K562 (cell line): ENCODE data around the gene KLHL35. TPM values are rescaled to one million over a fixed set of nuclear protein-coding genes. Genes with fewer than 3 reads are reported as not detected.
A peak's percentile ranks its signal among the peaks of the same experiment; 100 is the strongest.

Source experiments
- ATAC-seq: fragments of 200-7000 bp; cut with Tn5 transposase; 3 replicates; pipeline ENCODE4 v1.9.1; 2020; ENCODE audit warnings: moderate library complexity
- BruUV-seq: library from RNA; stranded (reverse); fragments of 400-500 nt; replicated peaks from 2 replicates; lab custom pipeline; 2021; lab: Mats Ljungman, UMichigan
- CTCF ChIA-PET: fragments of 300-600 bp; formaldehyde crosslinking; extraction: SDS; loops from one replicate; lab custom pipeline; 2021; ENCODE audit warnings: low intra/inter-chr PET ratio; lab: Yijun Ruan, JAX
- POLR2A ChIA-PET: fragments of 300-600, 350-650 bp; sonication (Branson Sonifier 250); formaldehyde crosslinking; extraction: SDS; loops from one replicate; lab custom pipeline; 2021; ENCODE audit warnings: antibody characterized with exemption, inconsistent platforms; lab: Yijun Ruan, JAX
- DNase-seq, 4 experiments: peaks; one replicate each; pipeline versions ENCODE4 v3.0.0 to v3.0.0-alpha.2; 2011 to 2018; ENCODE audit warnings: low spot score in 3 of 4, mixed read lengths in 3 of 4; ENCODE audit errors: extremely low read depth in 1 of 4
- FAIRE-seq: peaks from 2 replicates; lab custom pipeline; 2011; peaks lifted over from hg19 to GRCh38; lab: Jason Lieb, UNC
- H2AFZ ChIP-seq: 2 replicates; pipeline ENCODE4 v1.6.0; 2011; ENCODE audit warnings: low read depth, low read length, control low read depth, inconsistent platforms
- H3K27ac ChIP-seq: fragments of 200-600 bp; 3 replicates; pipeline ENCODE4 v1.8.0; 2011; ENCODE audit warnings: low read depth, mild to moderate bottlenecking, control low read depth, inconsistent platforms, low read length, moderate library complexity, mixed read lengths; ENCODE audit errors: extremely low read depth
- H3K27me3 ChIP-seq, 2 experiments: fragments of 300-600 bp in 1 of 2; 2 replicates in 1 of 2; 3 replicates in 1 of 2; pipeline versions ENCODE4 v1.6.0 to v1.8.0; 2011; ENCODE audit warnings: inconsistent platforms in 2 of 2, low read length in 2 of 2, mild to moderate bottlenecking in 1 of 2, mixed read lengths in 1 of 2, moderate library complexity in 1 of 2; ENCODE audit not compliant: control insufficient read depth in 2 of 2, insufficient read depth in 2 of 2
- H3K36me3 ChIP-seq: fragments of 300-600 bp; 3 replicates; pipeline ENCODE4 v1.8.0; 2011; ENCODE audit warnings: mild to moderate bottlenecking, low read length, inconsistent platforms; ENCODE audit not compliant: control insufficient read depth, insufficient read depth
- H3K4me1 ChIP-seq, 2 experiments: fragments of 200-600 bp in 1 of 2; replicated peaks in 1 of 2; 2 replicates in 1 of 2; 3 replicates in 1 of 2; pipeline versions ENCODE4 v1.5.1 to v1.8.0; 2011; ENCODE audit warnings: inconsistent platforms in 2 of 2, low read length in 2 of 2, mild to moderate bottlenecking in 1 of 2, mixed read lengths in 1 of 2, moderate library complexity in 1 of 2; ENCODE audit not compliant: control insufficient read depth in 2 of 2, insufficient read depth in 2 of 2
- H3K4me2 ChIP-seq: 2 replicates; pipeline ENCODE4 v1.6.1; 2011; ENCODE audit warnings: low read length, control low read depth, inconsistent platforms, mixed read lengths; ENCODE audit not compliant: insufficient read depth
- H3K4me3 ChIP-seq: fragments of 200-600 bp; sonication (generic), shearing (Covaris generic); 2 replicates; pipeline ENCODE4 v1.5.1; 2016; ENCODE audit warnings: control low read depth, inconsistent platforms
- H3K79me2 ChIP-seq: fragments of 200-600 bp; 3 replicates; pipeline ENCODE4 v1.8.0; 2011; ENCODE audit warnings: low read length, inconsistent platforms; ENCODE audit not compliant: control insufficient read depth, insufficient read depth
- H3K9ac ChIP-seq, 2 experiments: 2 replicates each; pipeline versions ENCODE4 v1.6.0 to v1.6.1; 2011; ENCODE audit warnings: low read depth in 2 of 2, low read length in 2 of 2, control low read depth in 1 of 2, inconsistent platforms in 1 of 2, mild to moderate bottlenecking in 1 of 2, mixed read lengths in 1 of 2; ENCODE audit not compliant: insufficient read depth in 1 of 2
- H3K9me1 ChIP-seq: one replicate; pipeline ENCODE4 v1.6.0; 2011; ENCODE audit warnings: inconsistent platforms, mild to moderate bottlenecking, low read length, moderate library complexity; ENCODE audit not compliant: control insufficient read depth, insufficient read depth
- H3K9me3 ChIP-seq: replicated peaks from 2 replicates; pipeline ENCODE4 v1.5.1; 2011; ENCODE audit warnings: low read depth, low read length, inconsistent platforms; ENCODE audit not compliant: control insufficient read depth, insufficient read depth
- H4K20me1 ChIP-seq: replicated peaks from 2 replicates; pipeline ENCODE4 v1.6.1; 2011; ENCODE audit warnings: low read length, inconsistent platforms, mixed read lengths; ENCODE audit not compliant: control insufficient read depth, insufficient read depth
- ARID1B ChIP-seq: fragments of 450-650 bp; IDR thresholded peaks from 2 replicates; pipeline ENCODE4 v1.6.1; 2016; ENCODE audit warnings: antibody characterized with exemption, mild to moderate bottlenecking, inconsistent platforms
- CBFA2T2 ChIP-seq: fragments of 450-650 bp; conservative IDR thresholded peaks from 2 replicates; pipeline ENCODE4 v1.6.1; 2017; ENCODE audit warnings: mild to moderate bottlenecking
- CBFA2T3 ChIP-seq: fragments of 450-650 bp; IDR thresholded peaks from 2 replicates; pipeline ENCODE4 v1.6.1; 2017
- CTBP1 ChIP-seq: fragments of 450-650 bp; IDR thresholded peaks from 2 replicates; pipeline ENCODE4 v1.6.1; 2016; ENCODE audit warnings: borderline replicate concordance
- DPF2 ChIP-seq: fragments of 450-650 bp; IDR thresholded peaks from 2 replicates; pipeline ENCODE4 v1.6.1; 2016
- HNRNPLL ChIP-seq: fragments of 200-400 bp; formaldehyde crosslinking; IDR thresholded peaks from 2 replicates; pipeline ENCODE4 v1.6.1; 2017; ENCODE audit warnings: low read length, low read depth, mild to moderate bottlenecking; ENCODE audit not compliant: poor library complexity, severe bottlenecking
- L3MBTL2 ChIP-seq: fragments of 450-650 bp; IDR thresholded peaks from 2 replicates; pipeline ENCODE4 v1.6.1; 2016; ENCODE audit warnings: mild to moderate bottlenecking, moderate library complexity
- NFIC ChIP-seq: fragments of 450-650 bp; IDR thresholded peaks from 2 replicates; pipeline ENCODE4 v1.6.1; 2017; ENCODE audit warnings: mild to moderate bottlenecking, inconsistent platforms
- PCBP2 ChIP-seq: fragments of 200-400 bp; formaldehyde crosslinking; IDR thresholded peaks from 2 replicates; pipeline ENCODE4 v1.6.1; 2018; ENCODE audit warnings: low read length, low read depth, mild to moderate bottlenecking, moderate library complexity; ENCODE audit not compliant: poor library complexity, severe bottlenecking
- POLR2AphosphoS5 ChIP-seq: IDR thresholded peaks from 2 replicates; pipeline ENCODE4 v1.6.1; 2011; ENCODE audit warnings: mild to moderate bottlenecking, low read depth, low read length, moderate library complexity; ENCODE audit not compliant: control insufficient read depth, insufficient read depth
- SMARCC2 ChIP-seq: fragments of 450-650 bp; IDR thresholded peaks from 2 replicates; pipeline ENCODE4 v1.6.1; 2017; ENCODE audit warnings: antibody characterized with exemption, moderate library complexity, mild to moderate bottlenecking, low read depth
- SPI1 ChIP-seq: IDR thresholded peaks from 2 replicates; pipeline ENCODE4 v1.6.1; 2011; ENCODE audit warnings: low read depth, low read length, control low read depth, borderline replicate concordance
- TAL1 ChIP-seq: fragments of 450-650 bp; IDR thresholded peaks from 2 replicates; pipeline ENCODE4 v1.6.1; 2016; ENCODE audit warnings: mild to moderate bottlenecking
- TEAD4 ChIP-seq, 2 experiments: sonication (generic) in 1 of 2; formaldehyde crosslinking in 1 of 2; IDR thresholded peaks; 2 replicates each; pipeline versions ENCODE4 v1.6.1 to v1.8.0; 2012 to 2022; ENCODE audit warnings: borderline replicate concordance in 1 of 2, inconsistent platforms in 1 of 2, low read length in 1 of 2, mild to moderate bottlenecking in 1 of 2, missing genetic modification reagents in 1 of 2
- ZNF57 ChIP-seq: fragments of 450-650 bp; formaldehyde crosslinking; IDR thresholded peaks from 2 replicates; pipeline ENCODE4 v1.4.0; 2020; ENCODE audit warnings: mild to moderate bottlenecking, moderate library complexity
- ZNF830 ChIP-seq: fragments of 250-450 bp; sonication (Bioruptor Pico); IDR thresholded peaks from 2 replicates; pipeline ENCODE4 v1.5.0; 2021; ENCODE audit warnings: mild to moderate bottlenecking
- WGBS: fragments of 100-300 bp; shearing (Covaris generic); methylation state at CpG from one replicate; pipeline ENCODE4 v1.1.6; 2016; ENCODE audit warnings: low coverage, mixed read lengths; ENCODE audit not compliant: insufficient coverage; ENCODE audit errors: missing lambda C conversion rate; 5-methylcytosine and 5-hydroxymethylcytosine counted together
- in situ Hi-C: fragments of 300-500 bp; cut with MboI; formaldehyde crosslinking; loops from 4 replicates; pipeline ENCODE4 v1.15.0; 2018; ENCODE audit warnings: inconsistent platforms, mixed read lengths
- intact Hi-C: fragments of 100-400 bp; cut with micrococcal nuclease; formaldehyde crosslinking; loops from 2 replicates; pipeline ENCODE4 v1.14.2; 2022
- polyA plus RNA-seq, 8 experiments: library from polyadenylated mRNA; depleted of rRNA in 4 of 8; stranded (reverse) in 5 of 8; unstranded in 3 of 8; fragments of >200 nt; fragmentation: Nextera tagmentation in 2 of 8; fragmentation: Illumina TruSeq in 1 of 8; extraction: Ambion mirVana in 2 of 8; extraction: Trizol in 1 of 8; gene quantifications; 2 replicates each; pipeline versions ENCODE4 v1.2.1 to v1.2.3, GENCODE V29; 2011 to 2014; ENCODE audit warnings: inconsistent platforms in 1 of 8, missing spikeins in 1 of 8
- total RNA-seq, 7 experiments: library from RNA; depleted of rRNA in 6 of 7; stranded (reverse); fragments of >200 nt in 6 of 7; fragmentation: Illumina TruSeq in 2 of 7; extraction: Trizol in 2 of 7; gene quantifications; 2 replicates each; pipeline versions ENCODE4 v1.2.1 to v1.2.3, GENCODE V29; 2011 to 2021; ENCODE audit warnings: low replicate concordance in 1 of 7
- TF ChIP-seq, protein P1 (sequence below): sonication (generic); formaldehyde crosslinking; IDR thresholded peaks from 2 replicates; pipeline ENCODE4 v1.9.0; 2022; ENCODE audit warnings: mild to moderate bottlenecking, missing genetic modification reagents
- TF ChIP-seq, protein P2 (sequence below), 2 experiments: IDR thresholded peaks; 2 replicates each; pipeline ENCODE4 v1.6.1; 2011; ENCODE audit warnings: borderline replicate concordance in 1 of 2, control low read depth in 1 of 2, low read depth in 1 of 2, low read length in 1 of 2, mild to moderate bottlenecking in 1 of 2, mixed read lengths in 1 of 2, moderate library complexity in 1 of 2; ENCODE audit not compliant: insufficient read depth in 1 of 2, insufficient read length in 1 of 2, poor library complexity in 1 of 2, severe bottlenecking in 1 of 2; ENCODE audit errors: extremely low read depth in 1 of 2

The KLHL35 gene
- total and polyA plus RNA-seq, 9 of the 15 experiments (the other 6 are each of a cell fraction or from before 2014, with no cell fraction given): not detected

DNA sequence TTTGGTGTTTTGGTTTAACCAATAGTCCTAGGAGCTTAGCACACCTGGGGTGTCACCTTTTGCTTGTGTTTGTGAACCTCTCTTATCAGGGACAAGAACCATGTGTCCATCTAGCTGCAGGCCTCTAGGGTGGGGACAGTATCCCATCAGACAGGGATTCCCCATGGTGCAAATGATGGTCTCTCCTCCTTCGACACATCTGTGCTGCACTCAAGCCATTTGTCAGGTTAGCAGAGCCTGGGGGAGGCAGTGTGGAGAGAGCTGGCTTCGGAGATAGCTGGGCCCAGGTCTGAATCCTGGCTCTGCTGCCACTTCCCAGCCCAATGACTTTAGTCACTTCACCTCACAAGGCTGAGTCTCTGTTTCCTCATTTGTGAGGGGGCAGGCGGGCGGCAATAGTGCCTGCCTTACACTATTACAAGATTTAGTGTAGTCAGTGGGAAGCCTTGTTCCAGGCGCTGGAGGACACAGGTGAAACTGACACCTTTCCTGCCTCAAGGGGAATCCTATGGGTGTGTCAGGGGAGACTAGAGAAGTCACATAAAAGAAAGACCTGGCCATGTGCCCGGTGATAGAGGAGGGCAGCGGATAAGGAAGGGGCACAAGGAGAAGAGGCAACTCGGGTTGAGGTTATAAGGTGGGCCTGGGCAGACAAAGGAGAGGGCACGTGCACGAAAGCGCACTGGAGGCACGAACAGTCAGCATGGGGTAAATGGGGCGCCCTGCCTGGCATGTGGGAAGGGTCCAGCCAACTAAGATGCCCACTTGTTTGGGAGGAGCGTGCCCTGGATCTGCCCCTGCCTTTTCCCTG lies 12.6 kb downstream of the KLHL35 start:
- no peaks in the 10 kb centered on the region for H3K27me3 ChIP-seq
- peaks cover 26 to 36% of the 10 kb centered on the region in 2 experiments; a peak in 4 of 5 replicates for H3K4me1 ChIP-seq
- no TSS peak for BruUV-seq
- H3K4me2 ChIP-seq: peak overlapping the region; percentile 57
- H3K9ac ChIP-seq: peak overlapping the region; percentile 2 to 87; a peak in 3 of 4 replicates
- ChIA-PET CTCF (no interaction called here), POLR2A (interaction anchor here (0.6 to 5.0 kb wide), 11 partner anchors 8 to 114 kb away, joined by 3 to 52 read pairs (median 6); partner anchors contain the start of gene RPS3)
- ATAC-seq (peak; percentile 80), DNase-seq (peak; percentile 55 to 76 (median 66)), FAIRE-seq (peak; percentile 86)
- no peaks in the 10 kb centered on the region for H3K9me3 ChIP-seq
- H2AFZ ChIP-seq: no peak overlapping the region
- peaks cover 5% of the 10 kb centered on the region for H3K9me1 ChIP-seq
- WGBS: 42% methylated on average over 13 of the region's 14 CpGs
- H3K27ac ChIP-seq: peak overlapping the region; percentile 53
- peaks cover 11% of the 10 kb centered on the region; the same call in 2 of the 3 replicates for H3K36me3 ChIP-seq
- 0 out of 2 replicates have a peak, but pooled peaks cover 10% of the 10 kb centered on the region for H4K20me1 ChIP-seq
- no peaks in the 10 kb centered on the region for H3K79me2 ChIP-seq
- intact Hi-C loops (no loop called here), in situ Hi-C loops (no loop called here)
- no peak overlapping the region for H3K4me3 ChIP-seq
- TF ChIP-seq, protein P1, sequence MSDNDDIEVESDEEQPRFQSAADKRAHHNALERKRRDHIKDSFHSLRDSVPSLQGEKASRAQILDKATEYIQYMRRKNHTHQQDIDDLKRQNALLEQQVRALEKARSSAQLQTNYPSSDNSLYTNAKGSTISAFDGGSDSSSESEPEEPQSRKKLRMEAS (CRISPR knock-in tag): peak; percentile 20; the same call in 1 of the 2 replicates
- TF ChIP-seq CTBP1 (peak; percentile 83), ZNF830 (CRISPR knock-in tag) (no peak), TAL1 (peak; percentile 75), DPF2 (peak; percentile 31; the same call in 1 of the 2 replicates), CBFA2T2 (peak; percentile 82), ZNF57 (no peak), SPI1 (peak; percentile 7; the same call in 1 of the 2 replicates), SMARCC2 (no peak), PCBP2 (no peak), POLR2AphosphoS5 (peak; percentile 57; the same call in 1 of the 2 replicates), TEAD4 (IDR thresholded peaks at IDR 0.05; ENCODE audit: low read length) (peak; percentile 72), TEAD4 (CRISPR knock-in tag; IDR thresholded peaks at IDR 0.05; ENCODE audit: borderline replicate concordance) (no peak), L3MBTL2 (peak; percentile 48), NFIC (peak; percentile 26; the same call in 1 of the 2 replicates), HNRNPLL (no peak), CBFA2T3 (peak; percentile 88), ARID1B (peak; percentile 64)
- TF ChIP-seq, protein P2, sequence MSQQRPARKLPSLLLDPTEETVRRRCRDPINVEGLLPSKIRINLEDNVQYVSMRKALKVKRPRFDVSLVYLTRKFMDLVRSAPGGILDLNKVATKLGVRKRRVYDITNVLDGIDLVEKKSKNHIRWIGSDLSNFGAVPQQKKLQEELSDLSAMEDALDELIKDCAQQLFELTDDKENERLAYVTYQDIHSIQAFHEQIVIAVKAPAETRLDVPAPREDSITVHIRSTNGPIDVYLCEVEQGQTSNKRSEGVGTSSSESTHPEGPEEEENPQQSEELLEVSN (IDR thresholded peaks at IDR 0.05; ENCODE audit: borderline replicate concordance in 1 of 2, extremely low read depth in 1 of 2, insufficient read depth in 1 of 2, insufficient read length in 1 of 2, low read depth in 1 of 2, low read length in 1 of 2, poor library complexity in 1 of 2, severe bottlenecking in 1 of 2): peak in 1 of 2 experiments; percentile 12
